ENCODE measurements around the gene PNPO.
"Not testable (repeated sequence)": the region's sequence is repeated elsewhere in the genome, so short reads cannot be mapped to it uniquely, and the experiment has no call there.

PNPO gene

DNA sequence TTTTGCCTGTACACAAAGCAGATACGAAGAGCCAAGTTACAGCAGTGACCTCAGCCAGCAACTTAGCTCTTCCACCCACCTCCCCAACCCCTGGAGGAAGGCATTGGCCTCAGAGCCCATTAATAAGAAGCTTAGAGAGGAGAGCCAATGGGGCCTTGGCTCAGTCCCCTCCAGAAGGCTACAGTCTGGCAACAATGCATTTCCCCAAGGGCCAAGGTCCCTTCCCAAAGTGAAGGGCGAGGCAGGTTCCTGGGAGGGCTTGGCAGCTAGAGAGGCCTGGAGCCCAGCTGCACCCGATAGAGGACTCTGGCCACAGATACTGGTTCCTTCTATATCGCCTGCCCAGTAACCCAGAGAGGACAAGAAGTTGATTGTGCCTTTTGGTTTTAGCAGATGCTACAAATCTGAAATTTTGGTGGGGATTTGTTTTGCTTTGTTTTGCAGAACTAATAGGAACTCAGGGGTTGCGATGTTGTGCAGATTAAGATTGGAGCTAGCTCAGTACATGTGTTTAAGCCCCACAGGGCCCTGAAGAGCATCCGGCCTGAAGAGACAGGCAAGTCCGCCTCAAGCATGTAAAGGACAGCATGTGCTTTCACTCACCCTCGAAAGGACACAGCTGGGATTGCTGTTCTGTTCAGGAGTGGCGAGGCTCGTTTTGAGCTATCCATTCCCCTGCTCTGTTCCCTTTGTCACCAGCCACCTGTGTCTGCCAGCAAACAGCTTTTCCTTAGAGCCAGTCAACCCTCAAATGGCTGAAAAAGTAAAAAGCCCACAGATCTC lies 12.0 kb upstream of the PNPO start:
- Histone ChIP-seq H3K79me2 (ENCODE audit: insufficient read depth, low read length) (no peaks in the 10 kb centered on the region), H2AFZ (ENCODE audit: low read depth, low read length, severe bottlenecking) (no peak overlapping the region), H3K4me3 (ENCODE audit: insufficient read depth, low read length, poor library complexity, severe bottlenecking) (no peak overlapping the region), H3K27me3 (ENCODE audit: low read length) (no peaks in the 10 kb centered on the region), H3K36me3 (ENCODE audit: low read length) (no peaks in the 10 kb centered on the region), H4K20me1 (ENCODE audit: low read depth, low read length) (no peaks in the 10 kb centered on the region), H3K9me2 (replicated peaks; ENCODE audit: insufficient read depth, low read length) (no peaks in the 10 kb centered on the region), H3K4me2 (ENCODE audit: low read depth, low read length, poor library complexity, severe bottlenecking) (no peak overlapping the region), H3K27ac (ENCODE audit: low read depth, low read length) (no peak overlapping the region), H3K9ac (ENCODE audit: low read length) (no peak overlapping the region), H3F3A (ENCODE audit: insufficient read depth) (no peaks in the 10 kb centered on the region), H3K9me3 (ENCODE audit: insufficient read depth, low read length) (no peaks in the 10 kb centered on the region)
- TF ChIP-seq CTCF (IDR thresholded peaks at IDR 0.05; ENCODE audit: insufficient read depth, low read length, poor library complexity, severe bottlenecking) (no peak), EZH2phosphoT487 (conservative IDR thresholded peaks at IDR 0.05; ENCODE audit: low read length) (no peak)

DNA sequence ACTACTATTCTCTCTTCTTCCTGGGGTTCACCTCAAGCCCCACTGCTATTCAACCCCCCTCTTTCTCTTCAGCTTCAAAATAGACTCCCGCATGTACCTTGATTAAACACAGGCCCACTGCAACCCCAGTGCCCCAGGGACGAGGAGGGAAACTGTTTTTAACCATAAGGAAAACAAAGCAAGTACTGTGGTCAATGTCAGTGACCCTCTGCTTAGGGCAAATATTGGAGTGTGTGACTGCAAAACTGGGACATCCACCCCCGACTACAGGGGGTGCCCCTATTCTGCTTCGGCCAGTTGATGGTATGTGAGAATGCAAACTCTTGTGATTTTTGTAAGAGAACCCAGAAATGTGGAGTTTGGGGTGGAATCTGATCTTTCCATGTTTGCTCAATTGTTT lies 9.5 kb upstream of the PNPO start:
- Histone ChIP-seq H3F3A (ENCODE audit: insufficient read depth) (no peaks in the 10 kb centered on the region), H3K9me3 (ENCODE audit: insufficient read depth, low read length) (no peaks in the 10 kb centered on the region), H3K4me2 (ENCODE audit: low read depth, low read length, poor library complexity, severe bottlenecking) (no peak overlapping the region), H3K27ac (ENCODE audit: low read depth, low read length) (no peak overlapping the region), H4K20me1 (ENCODE audit: low read depth, low read length) (no peaks in the 10 kb centered on the region), H3K9me2 (replicated peaks; ENCODE audit: insufficient read depth, low read length) (no peaks in the 10 kb centered on the region), H3K9ac (ENCODE audit: low read length) (no peak overlapping the region), H3K79me2 (ENCODE audit: insufficient read depth, low read length) (no peaks in the 10 kb centered on the region), H3K27me3 (ENCODE audit: low read length) (no peaks in the 10 kb centered on the region), H3K36me3 (ENCODE audit: low read length) (no peaks in the 10 kb centered on the region), H2AFZ (ENCODE audit: low read depth, low read length, severe bottlenecking) (no peak overlapping the region), H3K4me3 (ENCODE audit: insufficient read depth, low read length, poor library complexity, severe bottlenecking) (no peak overlapping the region)
- TF ChIP-seq CTCF (IDR thresholded peaks at IDR 0.05; ENCODE audit: insufficient read depth, low read length, poor library complexity, severe bottlenecking) (no peak), EZH2phosphoT487 (conservative IDR thresholded peaks at IDR 0.05; ENCODE audit: low read length) (no peak)

- Histone ChIP-seq H3K4me2 (ENCODE audit: low read depth, low read length, poor library complexity, severe bottlenecking) (no peak overlapping the region), H3F3A (ENCODE audit: insufficient read depth) (peaks cover 2% of the 10 kb centered on the region), H3K9me2 (replicated peaks; ENCODE audit: insufficient read depth, low read length) (no peaks in the 10 kb centered on the region), H3K9ac (ENCODE audit: low read length) (no peak overlapping the region), H3K4me3 (ENCODE audit: insufficient read depth, low read length, poor library complexity, severe bottlenecking) (no peak overlapping the region), H3K79me2 (ENCODE audit: insufficient read depth, low read length) (no peaks in the 10 kb centered on the region), H3K27ac (ENCODE audit: low read depth, low read length) (no peak overlapping the region), H4K20me1 (ENCODE audit: low read depth, low read length) (no peaks in the 10 kb centered on the region), H3K27me3 (ENCODE audit: low read length) (no peaks in the 10 kb centered on the region), H3K9me3 (ENCODE audit: insufficient read depth, low read length) (no peaks in the 10 kb centered on the region), H2AFZ (ENCODE audit: low read depth, low read length, severe bottlenecking) (no peak overlapping the region), H3K36me3 (ENCODE audit: low read length) (no peaks in the 10 kb centered on the region)
- TF ChIP-seq EZH2phosphoT487 (conservative IDR thresholded peaks at IDR 0.05; ENCODE audit: low read length), result no peak
- no peak for TF ChIP-seq CTCF (IDR thresholded peaks at IDR 0.05; ENCODE audit: insufficient read depth, low read length, poor library complexity, severe bottlenecking)
Observed at GRCh38 chr17:47934856-47935255, 6.5 kb upstream of the PNPO start.

- H3K4me3 ChIP-seq (ENCODE audit: insufficient read depth, low read length, poor library complexity, severe bottlenecking); H3K27ac ChIP-seq (ENCODE audit: low read depth, low read length); H3K27me3 ChIP-seq (ENCODE audit: low read length); H2AFZ ChIP-seq (ENCODE audit: low read depth, low read length, severe bottlenecking); H3K9me3 ChIP-seq (ENCODE audit: insufficient read depth, low read length); H3K4me2 ChIP-seq (ENCODE audit: low read depth, low read length, poor library complexity, severe bottlenecking); H3K9ac ChIP-seq (ENCODE audit: low read length); H4K20me1 ChIP-seq (ENCODE audit: low read depth, low read length); H3F3A ChIP-seq (ENCODE audit: insufficient read depth); H3K9me2 ChIP-seq (replicated peaks; ENCODE audit: insufficient read depth, low read length); H3K36me3 ChIP-seq (ENCODE audit: low read length); H3K79me2 ChIP-seq (ENCODE audit: insufficient read depth, low read length): not testable (repeated sequence)
Observed at GRCh38 chr17:47935468-47935867, 5.9 kb upstream of the PNPO start.

Measured in SU-DHL-6 (cell line).